Cerebellar nuclear complex (tissue), 1 donor: ENCODE results near the gene GMIP.
A peak's percentile ranks its signal among the peaks of the same experiment; 100 is the strongest.
"Not testable (repeated sequence)": the region's sequence is repeated elsewhere in the genome, so short reads cannot be mapped to it uniquely, and the experiment has no call there.

Experiments used
- DNase-seq, 2 experiments: peaks; one replicate each; lab custom pipeline; 2025; lab: John Stamatoyannopoulos, UW

The GMIP gene

GRCh38 chr19:19643158-19644053 lies at the start of gene GMIP:
TSS of gene GMIP (minus strand) at chr19:19643657. CDS start at chr19:19643529, 128 bp downstream.
- peak in 1 of 2 experiments; percentile 5 for DNase-seq

DNA sequence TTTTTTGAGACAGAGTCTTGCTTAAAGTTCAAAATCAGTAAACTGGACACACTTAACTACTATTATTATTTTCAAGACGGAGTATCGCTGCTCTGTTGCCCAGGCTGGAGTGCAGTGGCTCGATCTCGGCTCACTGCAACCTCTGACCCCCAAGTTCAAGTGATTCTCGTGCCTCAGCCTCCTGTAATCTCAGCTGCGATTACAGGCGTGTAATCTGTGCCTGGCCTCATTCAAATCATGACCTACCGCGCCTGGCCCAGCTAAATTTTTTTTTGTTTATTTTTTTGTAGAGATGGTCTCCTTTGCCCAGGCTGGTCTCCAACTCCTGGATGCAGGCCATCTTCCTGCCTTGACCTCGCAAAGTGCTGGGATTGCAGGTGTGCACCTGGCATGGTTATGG lies 48.2 kb upstream of the GMIP start:
- no peak for DNase-seq

DNA sequence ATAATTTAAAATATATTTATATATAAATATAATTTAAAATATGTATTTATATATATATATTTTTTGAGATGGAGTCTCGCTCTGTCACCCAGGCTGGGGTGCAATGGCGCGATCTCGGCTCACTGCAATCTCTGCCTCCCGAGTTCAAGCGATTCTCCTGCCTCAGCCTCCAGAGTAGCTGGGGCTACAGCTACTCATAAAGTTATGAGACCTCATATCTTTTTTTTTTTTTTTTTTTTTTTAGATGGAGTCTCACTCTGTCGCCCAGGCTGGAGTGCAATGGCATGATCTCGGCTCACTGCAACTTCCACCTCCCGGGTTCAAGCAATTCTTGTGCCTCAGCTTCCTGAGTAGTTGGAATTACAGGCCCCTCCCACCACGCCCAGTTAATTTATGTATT lies 45.6 kb upstream of the GMIP start:
- DNase-seq, result not testable (repeated sequence)

- DNase-seq, result no peak
These were observed 43.6 kb upstream of the GMIP start for GRCh38 chr19:19687090-19687489.

- DNase-seq, result no peak
These were observed 43.1 kb upstream of the GMIP start for GRCh38 chr19:19686580-19686979.

- DNase-seq, result not testable (repeated sequence)
These were observed 42.7 kb upstream of the GMIP start for GRCh38 chr19:19686119-19686518.

DNA sequence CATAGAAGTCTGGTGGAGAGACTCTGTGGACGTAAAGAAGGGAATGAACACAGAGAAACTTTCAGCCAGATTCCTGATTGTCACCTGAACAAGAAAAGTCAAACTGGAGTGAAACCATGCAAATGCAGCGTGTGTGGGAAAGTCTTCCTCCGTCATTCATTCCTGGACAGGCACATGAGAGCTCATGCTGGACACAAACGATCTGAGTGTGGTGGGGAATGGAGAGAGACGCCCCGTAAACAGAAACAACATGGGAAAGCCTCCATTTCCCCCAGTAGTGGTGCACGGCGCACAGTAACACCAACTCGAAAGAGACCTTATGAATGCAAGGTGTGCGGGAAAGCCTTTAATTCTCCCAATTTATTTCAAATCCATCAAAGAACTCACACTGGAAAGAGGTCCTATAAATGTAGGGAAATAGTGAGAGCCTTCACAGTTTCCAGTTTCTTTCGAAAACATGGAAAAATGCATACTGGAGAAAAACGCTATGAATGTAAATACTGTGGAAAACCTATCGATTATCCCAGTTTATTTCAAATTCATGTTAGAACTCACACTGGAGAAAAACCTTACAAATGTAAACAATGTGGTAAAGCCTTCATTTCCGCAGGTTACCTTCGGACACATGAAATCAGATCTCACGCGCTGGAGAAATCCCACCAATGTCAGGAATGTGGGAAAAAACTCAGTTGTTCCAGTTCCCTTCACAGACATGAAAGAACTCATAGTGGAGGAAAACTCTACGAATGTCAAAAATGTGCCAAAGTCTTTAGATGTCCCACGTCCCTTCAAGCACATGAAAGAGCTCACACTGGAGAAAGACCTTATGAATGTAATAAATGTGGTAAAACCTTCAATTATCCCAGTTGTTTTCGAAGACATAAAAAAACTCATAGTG lies 36.0 kb upstream of the GMIP start:
- no peak for DNase-seq

- no peak for DNase-seq
These were observed 34.1 kb upstream of the GMIP start for GRCh38 chr19:19677579-19677978.

GRCh38 chr19:19674315-19674714 lies 30.9 kb upstream of the GMIP start:
- DNase-seq, result no peak

- no peak for DNase-seq
These were observed 29.4 kb upstream of the GMIP start for GRCh38 chr19:19672816-19673215.

DNA sequence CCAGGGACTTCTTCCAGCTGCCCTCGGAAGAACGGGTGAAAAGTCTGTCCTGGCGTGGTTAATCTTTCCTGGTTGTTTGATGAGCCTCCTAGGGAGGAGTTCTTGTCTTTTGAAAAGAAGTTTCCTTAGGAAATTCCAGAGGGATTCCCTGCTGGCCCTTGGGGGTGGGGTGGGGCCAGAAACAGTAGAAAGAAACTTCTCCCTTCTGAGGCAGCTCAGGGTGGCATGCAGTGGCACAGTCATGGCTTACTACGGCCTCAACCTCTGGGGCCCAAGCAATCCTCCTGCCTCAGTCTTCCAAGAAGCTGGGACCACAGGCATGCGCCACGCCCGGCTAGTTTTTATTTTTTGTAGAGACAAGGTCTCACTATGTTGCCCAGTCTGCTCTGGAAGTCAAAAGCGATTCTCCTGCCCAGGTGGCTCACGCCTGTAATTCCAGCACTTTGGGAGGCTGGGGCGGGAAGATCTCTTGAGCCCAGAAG lies 26.7 kb upstream of the GMIP start:
- DNase-seq, result no peak

DNA sequence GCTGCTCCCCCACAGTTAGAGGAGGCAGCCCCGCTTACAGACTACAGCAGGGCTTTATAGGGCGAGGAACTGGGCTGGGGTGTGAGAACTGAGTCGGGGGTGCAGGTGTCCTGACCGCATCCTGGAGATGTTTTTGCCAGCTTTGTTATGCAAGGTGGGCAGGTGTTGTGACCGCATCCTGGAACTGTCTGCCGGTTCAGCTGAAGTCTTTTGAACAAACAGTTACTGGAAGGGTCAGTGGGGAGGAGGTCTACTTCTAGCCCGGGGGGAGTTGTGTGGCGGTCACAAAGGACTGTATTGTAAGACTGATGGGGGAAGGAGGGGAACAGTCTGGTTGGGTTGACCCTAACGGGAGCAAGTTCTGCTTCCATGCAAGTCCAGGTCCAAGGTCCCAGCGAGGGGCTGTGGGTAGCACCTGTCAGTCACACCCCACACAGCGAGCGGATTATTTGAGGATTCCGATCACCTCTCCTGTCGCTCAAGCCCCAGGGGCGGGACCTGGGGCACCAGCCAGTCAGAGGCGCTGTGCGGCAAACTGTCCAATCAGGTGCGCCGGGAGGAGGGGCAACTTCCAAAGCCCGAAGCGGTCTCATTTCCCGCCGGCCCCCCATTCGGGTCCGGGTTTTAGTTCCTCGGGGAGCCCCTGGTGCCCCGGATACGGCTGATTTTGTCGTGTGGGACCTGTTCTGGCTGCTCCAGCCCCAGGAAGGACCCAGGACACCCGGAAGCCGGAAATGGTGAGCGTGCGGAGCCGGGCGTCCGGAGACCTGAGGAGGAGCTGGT lies 25.0 kb upstream of the GMIP start, which contains the start of gene ZNF101:
Gene ZNF101 (plus strand): TSS at position 610 of the 783 bp plus-strand sequence. CDS start 125 bp downstream, at position 735.
- peak; percentile 59 to 96 for DNase-seq

- DNase-seq, result not testable (repeated sequence)
These were observed 22.0 kb upstream of the GMIP start for GRCh38 chr19:19665420-19665948.

GRCh38 chr19:19663256-19664120 lies 20.0 kb upstream of the GMIP start, which contains the start of gene ATP13A1:
TSS of gene ATP13A1 (minus strand) at chr19:19663676. CDS start at chr19:19663666, 10 bp downstream.
- peak; percentile 79 to 97 for DNase-seq

DNA sequence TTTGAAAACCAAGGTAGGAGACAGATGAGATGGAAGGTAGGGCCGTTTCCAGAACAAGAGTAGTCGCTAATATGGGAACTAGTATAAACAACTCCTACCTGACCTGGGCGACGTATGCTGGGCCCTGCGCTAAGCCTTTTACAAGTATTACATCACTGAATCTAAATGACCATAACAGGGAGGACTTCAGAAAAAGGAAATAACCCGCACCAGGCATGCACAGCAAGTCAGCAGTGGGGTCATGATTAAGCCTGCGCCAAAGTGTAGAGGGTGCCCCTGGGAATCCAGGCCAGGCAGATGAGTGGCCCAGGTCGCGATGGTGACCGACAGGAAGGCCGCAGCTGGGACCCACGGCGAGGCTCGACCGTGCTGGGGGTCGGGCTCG lies 19.4 kb upstream of the GMIP start:
- DNase-seq, result no peak

DNA sequence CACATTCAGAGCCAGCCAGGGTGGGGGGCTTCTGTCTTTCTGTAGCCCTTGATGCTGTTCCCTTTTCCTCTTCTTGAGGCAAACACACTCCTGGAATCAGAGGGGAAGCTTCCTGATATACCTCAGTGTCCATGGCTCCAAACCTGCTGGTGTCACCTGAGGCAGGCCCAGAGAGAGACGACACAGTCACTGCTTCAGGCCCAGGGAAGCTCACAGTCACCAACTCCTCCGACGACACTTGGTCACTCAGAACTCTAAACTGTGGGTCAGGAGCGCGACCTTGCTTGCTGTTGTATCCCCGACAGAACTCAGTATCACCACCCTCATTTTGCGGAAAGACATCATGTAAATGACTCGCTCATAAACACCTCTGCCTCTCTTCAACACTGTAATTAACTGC lies 18.9 kb upstream of the GMIP start:
- no peak for DNase-seq

GRCh38 chr19:19661675-19662251 lies 18.3 kb upstream of the GMIP start:
- DNase-seq, result no peak

- no peak for DNase-seq
These were observed 17.8 kb upstream of the GMIP start for GRCh38 chr19:19661141-19661674.

DNA sequence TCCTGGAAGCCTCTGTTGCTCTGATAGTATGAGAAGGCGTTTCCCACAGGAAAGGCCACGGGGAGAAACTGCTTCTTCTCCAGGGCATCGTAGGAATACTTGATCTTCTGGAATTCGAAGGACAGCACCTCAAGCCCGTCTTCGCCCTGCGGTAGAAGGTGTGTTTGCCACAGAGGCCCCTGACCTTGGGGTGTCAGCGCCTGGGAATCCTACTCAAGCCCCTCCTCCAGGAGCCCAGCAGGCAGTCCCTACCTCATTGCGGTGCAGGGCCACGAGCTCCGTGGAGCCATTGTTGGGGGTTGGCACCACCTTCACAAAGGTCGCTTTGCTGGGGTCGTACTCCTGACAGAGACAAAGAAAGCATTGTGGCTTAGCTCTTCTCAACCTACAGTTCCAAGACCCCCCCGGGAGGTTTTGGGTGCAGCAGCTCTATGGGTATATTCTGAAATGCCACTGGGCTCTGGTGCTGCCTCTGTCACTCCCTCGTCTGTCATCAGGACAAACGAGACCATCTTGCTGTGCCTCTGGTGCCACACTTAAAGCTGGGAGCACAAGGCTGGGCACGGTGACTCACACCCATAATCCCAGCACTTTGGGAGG lies 16.3 kb upstream of the GMIP start:
- no peak for DNase-seq
